GM21723 (cell line): Measurements from ENCODE around the gene GCK.
A peak's percentile ranks its signal among the peaks of the same experiment; 100 is the strongest.
"Not testable (repeated sequence)": the region's sequence is repeated elsewhere in the genome, so short reads cannot be mapped to it uniquely, and the experiment has no call there.

Source experiments
- ATAC-seq: cut with Tn5 transposase; IDR thresholded peaks from one replicate; pipeline ENCODE4 v1.9.1; 2021; ENCODE audit warnings: mild to moderate bottlenecking, moderate library complexity; ENCODE audit not compliant: unreplicated experiment

The GCK gene

DNA sequence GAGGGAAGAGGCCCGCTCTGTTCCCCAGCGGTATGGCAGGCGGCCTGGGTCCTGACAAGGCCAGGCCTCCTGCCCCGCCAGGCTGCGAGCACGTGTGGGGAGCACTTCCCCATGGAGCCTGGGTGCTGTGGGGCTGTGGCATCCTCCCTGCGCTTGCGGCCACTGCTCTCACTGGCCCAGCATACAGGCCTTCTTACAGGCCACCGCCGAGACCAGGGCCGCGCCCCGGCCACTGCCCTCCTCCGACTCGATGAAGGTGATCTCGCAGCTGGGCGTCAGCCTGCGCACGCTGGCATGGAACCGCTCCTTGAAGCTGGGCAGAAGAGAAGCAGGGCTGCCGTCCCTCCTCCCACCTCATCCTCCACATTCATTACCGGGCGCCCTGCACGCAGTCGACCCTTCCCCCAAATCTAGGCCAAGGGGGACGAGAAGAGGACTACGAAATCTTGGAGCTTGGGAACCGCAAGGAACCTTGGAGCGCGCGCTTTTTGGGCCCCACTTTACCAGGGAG, 44.2 kb downstream of the GCK start:
- ATAC-seq = no peak

DNA sequence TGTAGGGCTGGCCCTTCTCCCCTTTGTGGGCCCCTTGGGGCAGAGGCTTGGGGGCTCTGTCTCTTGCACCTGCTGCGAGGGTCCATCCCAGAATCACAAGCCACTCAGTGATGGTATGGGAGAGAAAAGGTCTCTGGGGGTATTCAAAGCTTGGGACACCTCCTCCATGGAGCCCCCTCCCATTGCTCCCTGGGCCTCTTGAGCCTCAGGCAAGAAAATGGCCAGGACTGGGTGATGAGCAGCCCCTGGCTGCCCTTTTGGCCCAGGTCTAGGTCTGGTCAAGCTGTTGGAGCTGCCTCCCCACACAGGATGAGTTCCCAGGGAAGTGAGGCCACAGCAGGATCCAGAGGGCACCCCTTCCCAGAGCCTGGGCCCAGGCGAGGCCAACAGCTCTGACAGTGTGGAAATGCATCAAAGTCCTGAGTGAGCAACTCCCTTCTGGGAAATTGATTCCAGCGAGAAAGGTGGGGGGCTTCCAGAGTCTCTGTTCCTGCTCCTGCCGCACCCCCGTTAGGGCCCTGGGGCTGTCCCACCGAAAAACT, 44.7 kb downstream of the GCK start:
- ATAC-seq = no peak

DNA sequence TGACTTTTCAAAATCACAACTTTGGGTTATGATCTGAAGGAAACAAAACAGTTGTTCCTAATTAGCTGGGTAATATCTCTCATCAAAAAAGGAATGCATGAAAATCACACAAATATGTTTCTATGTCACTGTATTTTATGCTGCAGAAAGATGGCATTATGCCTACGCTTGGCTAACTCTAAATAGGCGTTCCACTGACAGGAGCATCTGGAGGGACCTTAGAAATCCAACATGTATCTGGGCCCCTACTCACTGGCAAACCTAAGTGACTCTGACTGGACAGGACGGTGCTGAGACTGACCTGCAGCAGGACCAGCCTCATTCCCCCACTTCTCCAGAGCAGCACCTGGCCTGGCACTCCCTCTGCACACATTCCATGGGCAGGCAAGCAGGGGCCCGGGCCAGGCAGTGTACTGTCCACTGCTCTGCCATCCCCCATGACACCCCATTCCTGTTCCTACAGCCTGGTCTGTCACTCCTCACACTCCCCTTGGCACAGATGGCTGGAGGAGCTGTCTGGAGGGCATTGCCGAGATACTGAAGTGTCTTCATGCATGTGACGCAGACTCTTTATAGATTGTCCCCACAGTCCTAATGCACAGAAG, 45.5 kb downstream of the GCK start:
- ATAC-seq = no peak

DNA sequence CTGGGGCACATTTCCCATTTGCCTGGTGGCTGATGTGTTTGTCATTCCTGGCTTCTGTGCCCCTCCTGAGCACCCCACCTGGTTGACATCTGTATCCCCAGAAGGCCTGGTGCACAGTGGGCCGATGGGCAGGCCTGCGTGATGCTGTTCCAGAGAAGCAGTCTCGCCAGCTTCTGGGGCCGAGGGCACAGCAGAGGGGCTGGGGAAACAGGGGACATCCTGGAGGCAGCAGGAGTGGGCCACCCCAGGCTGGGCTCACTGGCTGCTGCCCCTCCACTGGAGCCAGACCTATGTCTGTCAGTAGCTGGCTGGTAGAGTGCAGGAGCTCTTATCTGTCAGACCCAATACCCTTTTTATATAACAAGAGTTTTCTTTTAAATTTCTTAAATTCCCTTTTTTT, 47.2 kb downstream of the GCK start:
- ATAC-seq = no peak

DNA sequence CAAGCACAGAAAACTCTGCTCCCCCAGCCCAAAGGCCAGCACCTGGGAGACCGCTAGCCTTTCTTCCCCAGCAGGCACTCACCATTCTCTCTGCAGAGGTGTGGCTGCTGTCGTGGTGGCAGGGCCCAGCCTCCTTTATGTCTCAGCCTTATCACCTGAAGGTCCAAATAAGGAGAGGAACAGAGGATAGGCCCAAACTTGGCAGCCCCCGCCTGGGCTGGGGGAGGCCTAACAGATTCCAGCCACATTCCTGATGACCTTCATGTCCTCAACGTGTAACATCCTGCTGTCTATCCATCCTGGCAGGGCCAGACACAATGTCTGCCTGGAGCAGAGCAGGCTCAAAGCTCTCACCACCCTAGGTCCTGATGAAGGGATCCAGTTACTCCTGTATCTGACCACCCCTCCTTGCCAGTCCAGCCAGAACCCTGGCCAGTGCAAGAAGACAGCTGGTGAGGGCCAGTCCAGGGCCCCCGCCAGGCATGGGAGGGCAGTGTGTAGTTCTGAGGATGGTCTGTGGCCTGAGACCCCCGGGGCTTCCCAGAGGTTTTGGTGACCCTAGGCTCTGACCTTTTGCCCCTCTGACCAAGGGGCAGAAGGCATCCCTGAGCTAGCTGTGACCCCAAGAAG, 47.9 kb downstream of the GCK start, which contains the start of gene MYL7:
TSS of gene MYL7 (minus strand) at position 112 of the 630 bp plus-strand sequence. CDS start at position 85, 27 bp downstream.
- ATAC-seq = no peak

DNA sequence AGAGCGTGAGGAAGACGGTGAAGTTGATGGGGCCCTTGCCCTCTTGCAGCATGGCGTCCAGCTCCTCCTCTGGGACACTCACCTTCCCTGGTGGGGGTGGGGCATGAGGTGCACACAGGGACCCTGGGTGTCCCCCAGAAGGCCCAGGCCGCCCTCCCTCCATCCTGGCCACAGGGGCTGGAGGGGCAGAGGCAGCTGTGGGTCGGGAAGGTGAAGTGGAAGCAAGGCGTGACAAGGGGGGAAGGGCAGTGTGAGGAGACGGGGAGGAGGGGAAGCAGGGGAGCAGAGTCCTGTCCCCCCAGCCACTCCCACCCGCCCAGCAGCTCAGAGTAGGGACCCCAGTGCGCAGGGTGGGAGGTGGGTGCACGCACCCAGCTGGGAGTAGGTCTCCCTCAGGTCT, 48.9 kb downstream of the GCK start:
- no peak for ATAC-seq

DNA sequence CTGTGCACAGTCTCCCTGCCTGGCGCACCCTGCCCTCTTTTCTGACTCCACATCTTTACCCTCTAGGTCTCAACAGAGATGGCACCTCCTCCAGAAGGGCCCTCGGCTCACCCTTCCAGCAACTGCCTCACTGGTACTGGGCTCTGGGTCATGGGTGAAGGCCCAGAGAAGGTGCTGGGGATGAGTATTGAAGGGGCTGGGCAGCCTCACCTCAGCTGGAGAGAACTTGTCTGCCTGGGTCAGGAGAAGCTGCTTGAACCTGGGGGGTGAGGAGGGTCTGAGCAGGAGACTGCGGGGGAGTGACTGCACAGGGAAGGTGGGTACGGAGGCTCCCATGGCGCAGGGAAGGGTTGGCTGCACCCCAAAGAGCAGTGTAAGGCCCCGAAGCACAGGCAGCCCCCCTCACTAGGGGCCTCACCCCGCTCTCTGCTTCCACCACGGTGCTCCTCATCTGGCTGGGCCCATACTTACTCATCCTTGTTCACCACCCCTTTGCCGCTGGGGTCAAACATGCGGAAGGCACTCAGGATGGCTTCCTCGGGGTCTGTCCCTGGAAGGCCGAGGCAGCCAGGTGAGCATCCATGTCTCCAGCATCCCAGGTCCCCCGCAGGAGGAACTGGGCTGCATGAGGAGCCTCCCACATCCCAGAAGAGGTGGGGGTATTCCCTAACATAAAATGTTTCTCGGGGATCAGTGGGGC, 49.8 kb downstream of the GCK start:
- no peak for ATAC-seq

DNA sequence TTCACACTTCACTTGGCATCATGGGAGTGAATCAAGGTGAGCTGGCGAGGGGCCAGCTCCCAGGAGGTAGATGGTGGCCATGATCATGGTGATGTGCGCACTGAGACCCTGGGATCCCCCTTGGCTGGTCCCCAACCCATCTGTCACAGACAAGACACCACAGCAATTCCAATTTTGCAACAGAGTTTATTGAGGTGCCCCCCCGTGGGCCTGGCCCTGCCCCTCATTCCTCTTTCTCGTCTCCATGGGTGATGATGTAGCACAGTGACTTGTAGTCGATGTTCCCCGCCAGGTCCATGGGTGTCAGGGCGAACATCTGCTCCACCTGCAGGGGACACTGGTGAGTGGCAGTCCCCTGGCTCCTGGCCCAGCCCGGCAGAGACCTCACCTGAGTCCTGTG, 50.5 kb downstream of the GCK start:
- no peak for ATAC-seq

DNA sequence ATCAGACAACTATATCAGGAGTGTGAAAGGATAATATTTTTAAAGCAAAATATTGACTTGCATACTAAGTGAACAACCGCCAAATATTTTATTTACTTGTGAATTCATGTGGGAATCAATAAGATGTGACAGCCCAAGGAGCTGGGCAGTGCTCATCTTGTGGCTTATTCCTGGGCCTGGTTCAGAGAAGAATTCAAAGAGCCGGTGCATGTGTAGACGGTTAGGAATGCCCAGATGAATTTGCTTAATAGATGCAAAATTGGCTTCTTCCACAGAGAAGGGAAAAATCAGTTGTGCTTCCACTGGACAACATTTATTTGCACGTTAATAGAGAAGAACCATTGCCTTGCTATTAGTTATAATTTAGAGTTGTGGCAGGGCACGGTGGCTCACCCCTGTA, 52.5 kb downstream of the GCK start:
- ATAC-seq = no peak

DNA sequence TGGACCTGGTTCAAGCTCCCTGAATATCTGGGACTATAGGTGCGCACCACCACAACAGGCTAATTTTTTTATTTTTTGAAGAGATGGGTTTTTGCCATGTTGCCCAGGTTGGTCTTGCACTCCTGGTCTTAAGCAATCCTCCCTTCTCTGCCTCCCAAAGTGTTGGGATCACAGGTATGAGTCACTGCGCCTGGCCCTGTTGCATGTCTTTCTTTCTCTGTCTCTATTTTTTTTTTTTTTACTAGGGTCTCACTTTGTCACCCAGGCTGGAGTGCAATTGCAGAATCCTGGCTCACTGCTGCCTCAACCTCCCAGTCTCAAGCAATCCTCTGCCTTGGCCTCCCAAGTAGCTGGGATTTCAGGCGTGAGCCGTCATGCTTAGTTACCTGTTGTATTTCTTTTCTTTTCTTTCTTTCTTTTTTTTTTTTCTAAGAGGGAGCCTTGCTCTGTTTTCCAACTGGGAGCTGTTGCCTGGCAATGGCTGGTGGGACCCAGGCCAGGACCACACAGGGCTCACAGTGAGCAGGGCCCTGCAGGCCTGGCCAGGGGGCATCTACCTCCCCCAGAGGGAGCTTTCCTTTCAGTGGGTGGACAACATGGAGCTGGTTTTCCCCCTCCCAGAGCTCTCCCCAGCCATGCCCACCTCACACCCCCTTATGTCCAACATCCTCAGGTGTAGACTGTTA, 54.2 kb downstream of the GCK start:
- ATAC-seq = no peak

DNA sequence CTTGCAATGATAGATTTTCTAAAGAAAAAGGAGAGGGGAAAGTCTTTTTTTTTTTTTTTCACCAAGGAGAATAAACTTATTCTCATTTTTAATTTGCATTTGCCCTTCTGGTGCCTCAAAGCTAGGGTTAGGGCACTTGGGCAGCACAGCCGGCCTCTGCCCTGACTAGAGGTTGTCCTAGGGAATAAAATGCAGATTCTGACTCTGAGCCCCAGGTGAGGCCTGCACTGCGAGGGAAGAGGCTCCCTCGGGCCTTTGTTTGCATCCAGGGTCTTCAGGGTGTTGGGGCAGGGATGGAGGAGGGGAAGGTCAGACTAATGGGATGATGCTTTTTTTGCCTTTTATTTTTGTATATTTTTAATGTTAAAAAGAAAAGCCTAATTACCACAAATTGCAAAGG, 55.9 kb downstream of the GCK start:
- no peak for ATAC-seq

DNA sequence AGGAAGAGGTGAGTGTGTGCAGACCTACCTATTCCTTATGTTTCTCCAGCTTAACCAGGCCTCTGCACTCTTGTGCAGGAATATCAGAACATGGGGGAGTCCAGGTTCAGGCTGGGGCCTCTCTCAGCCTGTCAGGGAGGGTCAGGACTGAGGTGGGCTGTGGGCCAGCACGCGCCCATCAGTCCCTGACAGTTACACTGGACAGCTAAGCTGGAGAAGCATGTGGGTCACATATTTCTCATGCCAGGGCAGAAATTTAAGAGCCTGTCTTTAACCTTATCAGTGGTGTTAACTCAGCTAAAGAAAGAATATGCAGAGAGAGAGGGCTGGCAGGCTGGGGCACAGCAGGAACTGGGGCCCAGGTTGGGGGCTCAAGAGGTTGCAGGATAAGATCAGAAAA, 57.2 kb downstream of the GCK start:
- ATAC-seq = no peak

DNA sequence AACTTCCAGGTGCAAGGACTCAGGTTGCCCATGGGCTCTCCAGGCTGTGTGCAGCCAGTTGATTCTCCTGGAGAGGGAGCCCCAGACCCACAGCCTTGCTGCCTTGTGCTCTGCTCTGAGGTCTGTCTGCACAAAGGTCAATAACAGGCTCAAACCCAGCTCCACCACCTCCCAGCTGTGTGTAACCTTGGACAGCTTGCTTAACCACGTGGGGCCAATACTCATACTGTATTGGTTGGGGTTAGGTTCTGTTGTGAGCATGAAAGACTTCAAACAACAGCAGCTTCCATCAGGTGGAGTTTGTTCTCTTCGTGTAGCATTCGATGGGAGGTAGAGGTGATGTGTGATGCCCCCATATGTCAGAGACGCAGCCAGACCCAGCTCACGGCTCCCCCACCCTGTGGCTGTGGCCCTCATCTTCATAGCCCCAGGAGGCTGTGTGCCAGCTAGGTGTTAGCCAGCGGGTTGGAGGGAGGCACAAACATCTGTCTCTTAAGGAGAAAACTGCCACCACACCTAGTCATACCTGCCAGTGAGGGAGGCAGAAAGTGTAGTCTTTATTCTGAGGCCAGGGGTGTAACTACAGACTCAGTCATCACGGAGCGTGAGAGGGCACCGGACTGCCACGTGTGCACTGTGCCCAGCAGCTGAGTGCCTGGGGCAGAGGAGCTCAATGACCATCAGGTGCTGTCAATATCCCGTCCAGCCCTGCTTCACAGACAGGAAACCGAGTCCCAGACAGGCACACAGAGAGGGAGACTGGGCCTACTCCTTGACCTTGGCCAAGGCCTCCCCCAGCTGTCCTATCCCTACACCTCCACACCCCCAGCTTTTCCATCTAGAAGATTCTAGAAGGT, 57.8 kb downstream of the GCK start:
- ATAC-seq = no peak

DNA sequence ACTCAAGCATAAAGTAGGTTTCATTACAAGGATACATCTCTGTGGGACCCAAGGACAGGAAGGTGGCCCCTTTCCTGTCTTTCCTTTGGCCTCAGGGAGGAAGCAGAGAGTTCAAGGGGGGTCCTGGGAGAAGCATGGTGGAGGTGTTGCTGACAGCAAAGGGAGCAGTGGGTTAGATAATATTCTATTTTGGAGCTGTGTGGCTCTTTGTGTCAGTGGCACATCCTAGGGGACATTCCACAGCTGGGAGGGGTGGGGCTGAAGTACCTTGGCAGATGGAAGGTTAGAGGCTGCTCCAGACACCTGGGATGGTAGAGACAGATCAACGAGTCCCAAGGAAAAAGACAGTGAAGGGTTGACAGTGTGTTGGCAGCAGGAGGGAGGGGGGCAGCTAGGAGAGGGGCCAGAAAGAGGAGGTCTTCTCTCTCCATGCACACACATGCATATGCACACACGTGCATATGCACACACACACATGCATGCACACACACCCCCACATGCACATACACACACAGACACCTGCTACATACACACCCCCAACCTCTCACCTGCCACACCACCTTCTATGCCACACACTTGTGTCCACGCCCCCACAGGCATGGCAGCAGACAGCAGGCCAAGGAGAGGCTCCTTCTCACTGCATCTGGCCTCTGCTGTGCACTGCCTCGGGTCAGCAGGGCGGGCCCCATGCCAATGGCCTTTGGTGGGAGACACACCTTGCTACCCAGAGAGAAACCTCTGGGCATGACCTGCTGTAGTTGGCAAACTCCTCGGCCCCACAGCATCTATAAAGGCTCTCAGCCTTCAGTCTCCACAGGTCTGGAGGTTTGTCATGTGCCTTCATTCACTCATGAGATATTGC, 60.3 kb downstream of the GCK start:
- no peak for ATAC-seq

DNA sequence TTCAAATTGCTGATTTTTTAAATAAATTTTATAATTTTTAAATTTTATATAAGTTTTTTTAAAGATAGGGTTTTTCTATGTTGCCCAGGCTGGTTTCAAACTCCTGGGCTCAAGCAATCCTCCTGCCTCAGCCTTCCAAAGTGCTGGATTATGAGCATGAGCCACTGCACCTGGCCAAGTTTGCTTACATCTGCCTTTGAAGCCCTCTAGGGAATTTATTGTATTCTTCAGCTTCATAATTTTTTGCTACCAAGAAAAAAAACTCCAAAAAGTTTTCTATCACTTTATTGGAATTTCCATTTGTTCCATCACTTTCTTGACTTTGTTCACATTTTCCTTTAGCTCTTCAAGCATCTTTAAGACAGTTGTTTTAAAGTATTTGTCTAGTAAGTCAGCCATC, 62.1 kb downstream of the GCK start:
- ATAC-seq = no peak

DNA sequence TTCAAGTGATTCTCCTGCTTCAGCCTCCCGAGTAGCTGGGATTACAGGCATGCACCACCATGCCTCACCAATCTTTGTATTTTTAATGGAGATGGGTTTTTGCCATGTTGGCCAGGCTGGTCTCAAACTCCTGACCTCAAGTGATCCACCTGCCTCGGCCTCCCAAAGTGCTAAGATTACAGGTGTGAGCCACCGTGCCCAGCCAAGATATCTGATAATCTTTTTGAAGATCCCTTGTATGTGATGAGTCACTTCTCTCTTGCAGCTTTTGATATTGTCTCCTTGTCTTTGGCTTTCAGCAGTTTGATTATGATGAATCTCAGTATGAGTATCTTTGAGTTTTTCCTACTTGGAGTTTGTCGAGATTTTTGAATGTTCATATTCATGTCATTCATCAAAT, 62.7 kb downstream of the GCK start:
- ATAC-seq = not testable (repeated sequence)

DNA sequence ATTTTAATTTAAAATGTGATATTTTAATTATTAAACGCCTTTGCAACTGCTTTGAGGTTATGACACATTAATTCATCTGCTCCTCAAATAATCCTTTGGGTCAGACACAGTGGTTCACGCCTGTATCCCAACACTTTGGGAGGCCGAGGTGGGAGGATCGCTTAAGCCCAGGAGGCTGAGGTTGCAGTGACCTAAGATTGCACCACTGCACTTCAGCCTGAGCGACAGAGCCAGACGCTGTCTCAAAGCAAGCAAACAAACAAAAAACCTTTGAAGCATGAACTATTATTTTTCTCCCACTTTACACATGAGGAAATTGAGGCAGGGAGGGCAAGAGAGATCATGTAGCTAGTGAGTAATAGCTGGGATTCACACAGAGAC, 64.4 kb downstream of the GCK start:
- no peak for ATAC-seq

DNA sequence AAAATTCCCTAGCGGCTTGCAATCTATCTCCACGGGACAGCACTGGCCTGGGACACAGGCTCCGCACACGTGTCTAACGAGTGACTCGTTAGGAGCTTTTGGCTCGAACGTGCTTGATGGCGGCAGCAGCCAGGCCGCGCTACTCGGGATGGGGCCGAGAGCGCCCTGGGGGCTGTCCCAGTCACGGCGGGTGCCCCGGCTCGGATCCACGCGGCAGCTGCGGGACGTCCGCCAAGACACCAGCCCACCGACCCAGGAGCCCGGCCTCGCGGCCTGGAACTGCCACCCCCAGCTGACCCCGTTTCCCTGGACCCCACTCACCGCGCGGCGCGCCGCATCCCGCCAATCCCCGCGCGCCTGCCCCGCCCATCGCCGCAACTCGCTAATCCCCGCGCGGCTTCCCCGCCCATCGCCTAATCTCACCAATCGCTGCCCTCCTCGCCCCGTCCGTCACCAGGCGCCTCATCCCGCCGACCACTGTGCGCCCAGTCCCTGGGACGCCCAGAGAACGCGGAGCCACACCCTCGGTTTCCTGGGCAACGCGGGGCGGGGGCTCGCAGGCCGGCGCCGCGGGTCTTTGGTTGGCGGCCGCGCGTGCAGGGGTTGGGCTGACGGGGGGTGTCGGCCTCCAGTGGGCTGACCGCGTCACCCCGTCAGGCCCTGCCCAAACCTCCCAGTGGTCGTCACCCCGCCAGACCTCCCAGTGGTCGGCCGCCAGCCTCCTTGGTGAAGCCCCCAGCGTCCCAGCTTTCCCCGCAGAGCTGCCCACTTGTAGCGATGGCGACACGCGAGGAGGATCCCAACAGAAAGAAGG, 65.8 kb downstream of the GCK start, which contains the start of gene POLD2:
TSS of gene POLD2 (minus strand) at position 359 of the 814 bp plus-strand sequence. CDS start 1,495 bp downstream, outside the sequence.
- peak; percentile 99 for ATAC-seq
